GM21360 (cell line): Measurements from ENCODE around the gene PRUNE2.

Experiments used
- ATAC-seq: cut with Tn5 transposase; IDR thresholded peaks from one replicate; pipeline ENCODE4 v1.9.1; 2021; ENCODE audit warnings: mild to moderate bottlenecking, moderate library complexity; ENCODE audit not compliant: unreplicated experiment

Gene PRUNE2

GRCh38 chr9:76642074-76642473, 263.8 kb downstream of the PRUNE2 start:
- ATAC-seq, result no peak

- ATAC-seq, result no peak
Measured at GRCh38 chr9:76638001-76638400, 267.9 kb downstream of the PRUNE2 start.

- ATAC-seq, result no peak
Measured at GRCh38 chr9:76637416-76637815, 268.5 kb downstream of the PRUNE2 start.

GRCh38 chr9:76634356-76635054, 271.4 kb downstream of the PRUNE2 start:
- peak; percentile 77 for ATAC-seq

GRCh38 chr9:76630916-76631315, 275.0 kb downstream of the PRUNE2 start:
- ATAC-seq, result no peak

GRCh38 chr9:76629205-76629990, 276.5 kb downstream of the PRUNE2 start:
- no peak for ATAC-seq

GRCh38 chr9:76628155-76628554, 277.8 kb downstream of the PRUNE2 start:
- no peak for ATAC-seq

- ATAC-seq, result no peak
Measured at GRCh38 chr9:76626980-76627379, 278.9 kb downstream of the PRUNE2 start.

GRCh38 chr9:76626141-76626540, 279.8 kb downstream of the PRUNE2 start:
- ATAC-seq, result no peak

GRCh38 chr9:76624391-76625048, 281.4 kb downstream of the PRUNE2 start:
- ATAC-seq, result peak; percentile 81

GRCh38 chr9:76620996-76621395, 284.9 kb downstream of the PRUNE2 start:
- no peak for ATAC-seq

GRCh38 chr9:76620581-76620980, 285.3 kb downstream of the PRUNE2 start:
- ATAC-seq, result no peak

- no peak for ATAC-seq
Measured at GRCh38 chr9:76619640-76620039, 286.3 kb downstream of the PRUNE2 start.

- ATAC-seq, result no peak
Measured at GRCh38 chr9:76619197-76619596, 286.7 kb downstream of the PRUNE2 start.

- no peak for ATAC-seq
Measured at GRCh38 chr9:76618762-76619161, 287.2 kb downstream of the PRUNE2 start.

GRCh38 chr9:76617497-76618175, 288.3 kb downstream of the PRUNE2 start:
- ATAC-seq, result no peak

GRCh38 chr9:76616780-76617179, 289.1 kb downstream of the PRUNE2 start:
- no peak for ATAC-seq

- ATAC-seq, result no peak
Measured at GRCh38 chr9:76615177-76615603, 290.7 kb downstream of the PRUNE2 start.

- no peak for ATAC-seq
Measured at GRCh38 chr9:76613974-76614373, 291.9 kb downstream of the PRUNE2 start.

- ATAC-seq, result no peak
Measured at GRCh38 chr9:76613150-76613781, 292.6 kb downstream of the PRUNE2 start.

- no peak for ATAC-seq
Measured at GRCh38 chr9:76610011-76610352, 295.9 kb downstream of the PRUNE2 start.
